MM.1S (cell line): ENCODE measurements around the gene NFATC2.

Experiments
- EZH2 ChIP-seq: fragments of 300-600 bp; sonication (generic); optimal IDR thresholded peaks from 2 replicates; pipeline ENCODE3; 2017; ENCODE audit warnings: low read depth, mild to moderate bottlenecking, antibody characterized with exemption, low read length, mixed read lengths
- EZH2phosphoT487 ChIP-seq: fragments of 300-600 bp; sonication (generic); IDR thresholded peaks from 2 replicates; pipeline ENCODE4 v1.6.1; 2018; ENCODE audit warnings: antibody characterized with exemption, low read length
- TF ChIP-seq, protein P1 (sequence below): fragments of 300-600 bp; sonication (generic); IDR thresholded peaks from 2 replicates; pipeline ENCODE4 v1.5.1; 2016; ENCODE audit warnings: antibody characterized with exemption, low read length, mixed read lengths

DNA sequence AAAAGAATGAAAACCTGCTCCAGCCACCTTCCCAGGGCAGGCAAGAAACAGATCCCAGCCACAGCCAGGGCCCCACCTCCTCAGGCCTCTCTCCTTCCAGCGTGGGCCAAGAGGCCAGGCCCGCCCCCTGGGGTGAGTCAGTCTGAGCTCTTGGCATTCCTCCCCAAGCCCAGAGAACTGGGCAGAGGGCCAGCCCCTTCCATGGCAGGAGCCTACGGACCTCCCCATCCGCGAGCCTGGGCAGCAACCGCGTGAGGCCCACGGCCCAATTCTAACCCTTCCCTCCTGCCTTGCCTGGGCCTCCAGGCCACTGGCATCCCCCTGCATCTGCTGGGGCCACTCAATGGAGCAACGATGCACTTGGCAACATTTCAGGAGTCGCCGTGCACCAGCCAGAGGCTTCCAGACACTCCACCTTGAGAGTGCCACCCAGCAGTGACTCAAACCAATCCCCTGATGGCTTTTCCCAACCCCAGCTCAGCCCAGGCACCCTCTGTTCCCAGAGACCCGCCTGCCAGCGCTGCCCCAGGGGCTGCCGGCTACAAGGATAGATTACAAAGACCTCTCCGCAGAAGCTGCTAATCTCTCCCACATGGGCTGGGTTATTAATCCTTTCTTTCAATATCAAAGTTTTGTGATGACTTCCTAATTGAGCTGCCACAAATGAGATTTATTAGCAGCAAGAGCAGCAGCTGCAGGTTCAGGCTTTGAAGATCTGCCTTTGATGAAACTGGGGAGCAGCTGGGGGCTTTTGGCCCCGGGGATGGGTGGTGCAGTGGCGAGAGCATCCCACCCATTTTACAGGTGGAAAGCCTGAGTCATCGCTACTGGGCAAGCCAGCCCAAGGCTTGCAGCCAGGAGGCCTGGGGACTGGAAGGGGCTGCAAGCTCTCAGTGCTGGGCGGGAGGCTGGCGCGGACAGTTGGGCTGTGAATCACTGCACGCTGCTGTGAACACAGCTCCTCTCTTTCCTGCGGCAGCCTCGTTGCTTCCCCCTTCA lies 85.7 kb downstream of the NFATC2 start:
- TF ChIP-seq, protein P1, sequence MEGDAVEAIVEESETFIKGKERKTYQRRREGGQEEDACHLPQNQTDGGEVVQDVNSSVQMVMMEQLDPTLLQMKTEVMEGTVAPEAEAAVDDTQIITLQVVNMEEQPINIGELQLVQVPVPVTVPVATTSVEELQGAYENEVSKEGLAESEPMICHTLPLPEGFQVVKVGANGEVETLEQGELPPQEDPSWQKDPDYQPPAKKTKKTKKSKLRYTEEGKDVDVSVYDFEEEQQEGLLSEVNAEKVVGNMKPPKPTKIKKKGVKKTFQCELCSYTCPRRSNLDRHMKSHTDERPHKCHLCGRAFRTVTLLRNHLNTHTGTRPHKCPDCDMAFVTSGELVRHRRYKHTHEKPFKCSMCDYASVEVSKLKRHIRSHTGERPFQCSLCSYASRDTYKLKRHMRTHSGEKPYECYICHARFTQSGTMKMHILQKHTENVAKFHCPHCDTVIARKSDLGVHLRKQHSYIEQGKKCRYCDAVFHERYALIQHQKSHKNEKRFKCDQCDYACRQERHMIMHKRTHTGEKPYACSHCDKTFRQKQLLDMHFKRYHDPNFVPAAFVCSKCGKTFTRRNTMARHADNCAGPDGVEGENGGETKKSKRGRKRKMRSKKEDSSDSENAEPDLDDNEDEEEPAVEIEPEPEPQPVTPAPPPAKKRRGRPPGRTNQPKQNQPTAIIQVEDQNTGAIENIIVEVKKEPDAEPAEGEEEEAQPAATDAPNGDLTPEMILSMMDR = no peak
- TF ChIP-seq EZH2 (no peak), EZH2phosphoT487 (no peak)
